Breast epithelium (tissue), 4 donors: ENCODE measurements around the gene DKKL1. TPM values are rescaled to one million over a fixed set of nuclear protein-coding genes. Genes with fewer than 3 reads are reported as not detected.

ENCODE experiments used
- DNase-seq, 2 donors: peaks; one replicate each; pipeline ENCODE4 v3.0.0-alpha.2; 2019; ENCODE audit warnings: low spot score in 2 of 2
- H3K27ac ChIP-seq, 2 donors: fragments of 200-600 bp; sonication (generic) in 1 of 2; one replicate each; pipeline ENCODE4 v1.5.1; 2016 to 2019; ENCODE audit warnings: mild to moderate bottlenecking in 1 of 2
- H3K27me3 ChIP-seq, 2 donors: fragments of 200-600 bp; sonication (generic) in 1 of 2; one replicate each; pipeline versions ENCODE4 v1.5.1 to v1.6.0; 2017 to 2019; ENCODE audit warnings: control low read depth in 1 of 2, mild to moderate bottlenecking in 1 of 2
- H3K36me3 ChIP-seq: fragments of 200-600 bp; one replicate; pipeline ENCODE4 v1.5.1; 2019
- H3K4me1 ChIP-seq, 2 donors: fragments of 200-600 bp; sonication (generic); one replicate each; pipeline ENCODE4 v1.5.1; 2016 to 2019; ENCODE audit warnings: control low read depth in 1 of 2
- H3K4me3 ChIP-seq, 3 donors: fragments of 200-600 bp; sonication (generic); 1 replicate in 2 of 3; 2 replicates in 1 of 3; pipeline ENCODE4 v1.5.1; 2016 to 2019; ENCODE audit warnings: mild to moderate bottlenecking in 3 of 3, moderate library complexity in 2 of 3
- H3K9me3 ChIP-seq, 2 donors: fragments of 200-600 bp; sonication (generic) in 1 of 2; one replicate each; pipeline ENCODE4 v1.5.1; 2016 to 2019; ENCODE audit warnings: control low read depth in 1 of 2
- POLR2A ChIP-seq: fragments of 450-650 bp; IDR thresholded peaks from one replicate; pipeline ENCODE4 v1.6.1; 2016; ENCODE audit warnings: antibody characterized with exemption, mild to moderate bottlenecking, moderate library complexity
- POLR2AphosphoS5 ChIP-seq, 3 donors: sonication (generic); formaldehyde crosslinking; IDR thresholded peaks; one replicate each; pipeline ENCODE4 v1.6.1; 2017; ENCODE audit warnings: antibody characterized with exemption in 3 of 3
- intact Hi-C: fragments of 100-400 bp; cut with DNase I; formaldehyde crosslinking; loops from one replicate; pipeline ENCODE4 v1.15.1; 2023; ENCODE audit warnings: low total_unique reads
- total RNA-seq, 3 donors: library from RNA; depleted of rRNA; stranded (reverse); fragments of >200 nt; gene quantifications; one replicate each; pipeline ENCODE4 v1.1.0, GENCODE V29; 2016
- TF ChIP-seq, protein P1 (sequence below), 3 donors: fragments of 450-650 bp; IDR thresholded peaks; one replicate each; pipeline ENCODE4 v1.5.1; 2016 to 2017; ENCODE audit warnings: antibody characterized with exemption in 3 of 3, mild to moderate bottlenecking in 3 of 3, moderate library complexity in 3 of 3

Gene DKKL1
- total RNA-seq, 3 donors from 2014 or later: 0.64 to 1.8 TPM; not detected in 1

DNA sequence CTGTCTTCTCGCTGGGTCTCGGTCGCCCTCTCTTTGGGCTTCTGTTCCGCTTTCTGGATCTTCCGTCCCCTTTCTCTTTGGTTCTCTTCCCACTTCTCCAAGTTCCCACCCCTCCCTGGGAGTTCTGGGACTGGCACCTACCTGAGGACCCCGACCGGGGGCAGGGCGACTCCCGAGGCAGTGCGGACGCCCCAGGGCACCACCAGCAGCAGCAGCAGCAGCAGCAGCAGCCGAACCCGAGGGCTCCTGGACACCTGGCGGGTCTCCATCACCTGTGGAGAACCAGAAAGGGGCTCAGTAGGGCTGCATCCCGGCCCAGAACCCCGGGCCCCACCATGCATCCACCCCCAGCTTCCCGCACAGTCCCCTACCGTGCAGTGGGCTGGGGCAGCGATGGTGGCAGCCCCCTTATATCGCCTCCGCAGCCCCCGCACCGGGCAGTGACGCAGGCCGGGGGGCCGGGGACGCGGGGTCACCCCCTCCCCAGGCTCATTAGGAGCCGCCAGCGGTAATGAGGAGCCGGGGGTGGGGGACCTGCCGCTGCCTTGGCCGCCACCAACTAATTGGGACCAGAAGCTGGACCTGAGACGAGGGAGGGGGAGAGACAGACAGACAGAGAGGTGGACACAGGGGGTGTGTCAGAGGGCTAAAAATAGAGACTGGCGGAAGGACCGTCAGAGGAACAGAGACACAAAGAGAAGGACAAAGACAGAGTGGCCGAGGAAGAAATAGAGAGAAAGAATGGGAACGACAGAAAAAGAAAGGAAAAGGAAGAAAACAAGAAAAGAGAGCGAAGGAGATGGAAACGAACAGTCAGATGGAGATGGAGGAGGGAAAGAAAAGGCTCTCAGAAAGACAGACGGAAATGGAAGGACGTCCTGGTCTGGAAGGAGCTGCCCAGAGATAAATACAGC lies 59.7 kb downstream of the DKKL1 start, which contains the start of gene PTH2:
Gene PTH2 (minus strand): TSS at position 371 of the 914 bp plus-strand sequence. CDS start 102 bp downstream, at position 269.
- peaks cover 3 to 13% of the 10 kb centered on the region in 2 donors for H3K4me1 ChIP-seq
- DNase-seq: no peak
- peaks cover 17 to 81% of the 10 kb centered on the region in 2 donors for H3K27me3 ChIP-seq
- H3K36me3 ChIP-seq: no peaks in the 10 kb centered on the region
- no peak for TF ChIP-seq POLR2A
- no peak for TF ChIP-seq POLR2AphosphoS5 (IDR thresholded peaks at IDR 0.05)
- TF ChIP-seq, protein P1, sequence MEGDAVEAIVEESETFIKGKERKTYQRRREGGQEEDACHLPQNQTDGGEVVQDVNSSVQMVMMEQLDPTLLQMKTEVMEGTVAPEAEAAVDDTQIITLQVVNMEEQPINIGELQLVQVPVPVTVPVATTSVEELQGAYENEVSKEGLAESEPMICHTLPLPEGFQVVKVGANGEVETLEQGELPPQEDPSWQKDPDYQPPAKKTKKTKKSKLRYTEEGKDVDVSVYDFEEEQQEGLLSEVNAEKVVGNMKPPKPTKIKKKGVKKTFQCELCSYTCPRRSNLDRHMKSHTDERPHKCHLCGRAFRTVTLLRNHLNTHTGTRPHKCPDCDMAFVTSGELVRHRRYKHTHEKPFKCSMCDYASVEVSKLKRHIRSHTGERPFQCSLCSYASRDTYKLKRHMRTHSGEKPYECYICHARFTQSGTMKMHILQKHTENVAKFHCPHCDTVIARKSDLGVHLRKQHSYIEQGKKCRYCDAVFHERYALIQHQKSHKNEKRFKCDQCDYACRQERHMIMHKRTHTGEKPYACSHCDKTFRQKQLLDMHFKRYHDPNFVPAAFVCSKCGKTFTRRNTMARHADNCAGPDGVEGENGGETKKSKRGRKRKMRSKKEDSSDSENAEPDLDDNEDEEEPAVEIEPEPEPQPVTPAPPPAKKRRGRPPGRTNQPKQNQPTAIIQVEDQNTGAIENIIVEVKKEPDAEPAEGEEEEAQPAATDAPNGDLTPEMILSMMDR (IDR thresholded peaks at IDR 0.05): no peak
- no peak within 1 kb of the TSS for H3K27ac ChIP-seq
- H3K9me3 ChIP-seq: no peaks in the 10 kb centered on the region
- intact Hi-C loops: no loop called here
- H3K4me3 ChIP-seq: peak within 1 kb of the TSS in 2 of 3 donors; percentile 25 to 55

- TF ChIP-seq, protein P1 (IDR thresholded peaks at IDR 0.05): no peak
- no peak for TF ChIP-seq POLR2A
- TF ChIP-seq POLR2AphosphoS5 (IDR thresholded peaks at IDR 0.05): no peak
- no peak overlapping the region for H3K27ac ChIP-seq
- no peak for DNase-seq
- H3K4me1 ChIP-seq: peaks cover 5 to 14% of the 10 kb centered on the region in 2 donors
- no peaks in the 10 kb centered on the region for H3K9me3 ChIP-seq
- H3K27me3 ChIP-seq: peaks cover 22 to 87% of the 10 kb centered on the region in 2 donors
- no peak overlapping the region for H3K4me3 ChIP-seq
- H3K36me3 ChIP-seq: no peaks in the 10 kb centered on the region
- intact Hi-C loops: no loop called here
These were observed 60.3 kb downstream of the DKKL1 start for GRCh38 chr19:49423985-49424303.

Other genes starting within 250 kb of the DKKL1 start
- 10 to 100 TPM in 2 of 3 donors, 1 to 10 TPM in 1; 8.5 to 17.6 (median 11.8) TPM for gene LIN7B, start 249.5 kb upstream of the DKKL1 start, total RNA-seq
- 1 to 10 TPM; 3.8 to 5.7 (median 4.6) TPM for gene C19orf73, start 244.7 kb upstream of the DKKL1 start, total RNA-seq
- 1 to 10 TPM; 3.4 to 6.2 (median 3.4) TPM for gene PPFIA3, start 244.3 kb upstream of the DKKL1 start, total RNA-seq
- 1 to 10 TPM in 2 of 3 donors, under 1 TPM in 1; 0.88 to 2.7 (median 1.3) TPM for gene HRC, start 208.5 kb upstream of the DKKL1 start, total RNA-seq
- 10 to 100 TPM; 13.1 to 34.0 (median 24.3) TPM for gene TRPM4, start 206.1 kb upstream of the DKKL1 start, total RNA-seq
- 1 to 10 TPM; 1.2 to 2.7 (median 2.0) TPM for gene SLC6A16, start 38.7 kb upstream of the DKKL1 start, total RNA-seq
- gene CD37, start 28.5 kb upstream of the DKKL1 start, total RNA-seq: 10 to 100 TPM in 2 of 3 donors, 1 to 10 TPM in 1; 2.9 to 19.7 (median 15.4) TPM
- 10 to 100 TPM; 24.9 to 30.0 (median 25.1) TPM for gene TEAD2, start 1.5 kb upstream of the DKKL1 start, total RNA-seq
- 1 to 10 TPM in 1 of 3 donors, not detected in 2; 1.9 TPM for gene KASH5, start 24.4 kb downstream of the DKKL1 start, total RNA-seq
- not detected for gene PTH2, start 59.6 kb downstream of the DKKL1 start, total RNA-seq
- not detected for gene GFY, start 61.5 kb downstream of the DKKL1 start, total RNA-seq
- gene SLC17A7, start 77.7 kb downstream of the DKKL1 start, total RNA-seq: 1 to 10 TPM in 1 of 3 donors, under 1 TPM in 2; 0.44 to 4.3 (median 0.98) TPM
- 100 to 1,000 TPM in 2 of 3 donors, 10 to 100 TPM in 1; 94.4 to 121 (median 106) TPM for gene PIH1D1, start 87.9 kb downstream of the DKKL1 start, total RNA-seq
- gene ALDH16A1, start 89.3 kb downstream of the DKKL1 start, total RNA-seq: 10 to 100 TPM; 20.6 to 34.4 (median 32.2) TPM
- 1 to 10 TPM; 4.3 to 7.0 (median 4.6) TPM for gene FLT3LG, start 110.3 kb downstream of the DKKL1 start, total RNA-seq
- 1,000 to 10,000 TPM; 3,591 to 5,468 (median 4,346) TPM for gene RPL13A, start 123.7 kb downstream of the DKKL1 start, total RNA-seq
- gene RPS11, start 132.6 kb downstream of the DKKL1 start, total RNA-seq: 1,000 to 10,000 TPM; 5,709 to 7,550 (median 5,876) TPM
- gene FCGRT, start 148.8 kb downstream of the DKKL1 start, total RNA-seq: 100 to 1,000 TPM; 164 to 389 (median 199) TPM
- 10 to 100 TPM; 17.3 to 40.2 (median 34.7) TPM for gene RCN3, start 164.1 kb downstream of the DKKL1 start, total RNA-seq
- gene NOSIP, start 216.7 kb downstream of the DKKL1 start, total RNA-seq: 10 to 100 TPM; 54.7 to 60.0 (median 57.4) TPM
- 10 to 100 TPM in 2 of 3 donors, under 1 TPM in 1; 0.32 to 16.1 (median 10.2) TPM for gene PRRG2, start 217.4 kb downstream of the DKKL1 start, total RNA-seq
- 1 to 10 TPM; 6.2 to 8.8 (median 6.3) TPM for gene PRR12, start 227.3 kb downstream of the DKKL1 start, total RNA-seq